Measurements from ENCODE around the gene THBS1. TPM values are rescaled to one million over a fixed set of nuclear protein-coding genes. Genes with fewer than 3 reads are reported as not detected.

The THBS1 gene
- 332 to 367 TPM (median 337 TPM) in 3 replicates for total RNA-seq

DNA sequence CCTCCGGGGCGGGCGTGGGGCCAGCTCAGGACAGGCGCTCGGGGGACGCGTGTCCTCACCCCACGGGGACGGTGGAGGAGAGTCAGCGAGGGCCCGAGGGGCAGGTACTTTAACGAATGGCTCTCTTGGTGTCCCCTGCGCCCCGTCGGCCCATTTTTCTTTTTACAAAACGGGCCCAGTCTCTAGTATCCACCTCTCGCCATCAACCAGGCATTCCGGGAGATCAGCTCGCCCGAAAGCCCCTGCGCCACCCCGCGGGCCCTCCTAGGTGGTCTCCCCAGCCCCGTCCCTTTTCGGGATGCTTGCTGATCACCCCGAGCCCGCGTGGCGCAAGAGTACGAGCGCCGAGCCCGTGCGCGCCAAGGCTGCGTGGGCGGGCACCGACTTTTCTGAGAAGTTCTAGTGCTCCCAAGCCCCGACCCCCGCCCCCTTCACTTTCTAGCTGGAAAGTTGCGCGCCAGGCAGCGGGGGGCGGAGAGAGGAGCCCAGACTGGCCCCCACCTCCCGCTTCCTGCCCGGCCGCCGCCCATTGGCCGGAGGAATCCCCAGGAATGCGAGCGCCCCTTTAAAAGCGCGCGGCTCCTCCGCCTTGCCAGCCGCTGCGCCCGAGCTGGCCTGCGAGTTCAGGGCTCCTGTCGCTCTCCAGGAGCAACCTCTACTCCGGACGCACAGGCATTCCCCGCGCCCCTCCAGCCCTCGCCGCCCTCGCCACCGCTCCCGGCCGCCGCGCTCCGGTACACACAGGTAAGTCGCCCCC lies at the start of gene THBS1:
THBS1 (plus strand) TSS at position 595 of the 757 bp plus-strand sequence. CDS start 779 bp downstream, outside the sequence.
- DNase-seq (ENCODE audit: low spot score in 2 of 2, unreplicated experiment in 2 of 2), result peak; percentile 86 to 91
- peak; percentile 54 for TF ChIP-seq CTCF (IDR thresholded peaks at IDR 0.05; ENCODE audit: unreplicated experiment)
- Mint-ChIP-seq H3K4me1 (peaks cover 45% of the 10 kb centered on the region), H3K27me3 (ENCODE audit: low read depth) (no peaks in the 10 kb centered on the region), H3K27ac (peak within 1 kb of the TSS; percentile 99), H3K4me3 (peak within 1 kb of the TSS; percentile 81), H3K9me3 (no peaks in the 10 kb centered on the region), H3K36me3 (peaks cover 16% of the 10 kb centered on the region)

DNA sequence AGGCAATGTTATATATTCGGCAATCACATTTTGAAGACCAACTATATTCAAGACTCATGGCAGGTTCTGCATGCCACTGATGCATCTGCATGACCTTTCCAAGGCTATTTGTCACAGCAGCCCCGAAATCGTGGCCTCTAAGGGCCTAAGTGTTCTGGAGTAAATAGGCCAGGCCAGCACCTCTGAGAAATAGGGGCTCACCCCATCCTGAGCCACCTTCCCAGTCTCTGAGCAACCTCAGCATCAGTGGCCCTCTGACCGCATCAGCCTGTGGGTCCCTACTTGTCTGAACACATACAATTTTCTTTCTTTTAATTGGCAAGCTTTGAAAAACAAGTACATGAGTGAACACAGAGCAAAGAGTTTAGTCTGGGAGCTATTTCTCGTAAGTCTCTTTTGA lies 45.9 kb upstream of the THBS1 start:
- H3K36me3 Mint-ChIP-seq, result no peaks in the 10 kb centered on the region
- no peaks in the 10 kb centered on the region for H3K9me3 Mint-ChIP-seq
- no peak overlapping the region for H3K27ac Mint-ChIP-seq
- H3K4me3 Mint-ChIP-seq, result no peak overlapping the region
- peaks cover 9% of the 10 kb centered on the region for H3K4me1 Mint-ChIP-seq
- TF ChIP-seq CTCF (IDR thresholded peaks at IDR 0.05; ENCODE audit: unreplicated experiment), result no peak
- H3K27me3 Mint-ChIP-seq (ENCODE audit: low read depth), result no peaks in the 10 kb centered on the region
- no peak for DNase-seq (ENCODE audit: low spot score in 2 of 2, unreplicated experiment in 2 of 2)

DNA sequence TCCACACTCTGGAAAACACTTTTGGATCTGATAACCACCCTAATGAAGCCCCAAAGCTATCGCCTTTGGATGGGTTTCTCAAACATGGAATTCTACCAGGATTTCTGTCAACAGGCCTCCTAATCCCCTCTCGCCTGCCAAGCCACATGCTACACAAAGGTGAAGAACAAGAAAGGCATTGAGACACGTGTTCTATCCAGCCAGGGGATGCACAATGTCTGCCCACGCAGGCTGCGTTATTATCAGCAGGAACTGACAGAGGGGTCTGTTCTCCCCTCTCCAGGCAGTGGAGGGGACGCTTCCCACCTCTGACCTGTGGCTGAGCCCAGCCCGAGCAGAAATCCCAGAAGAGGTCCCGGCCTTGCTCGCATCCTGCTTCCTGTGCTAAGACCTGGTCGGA lies 45.4 kb upstream of the THBS1 start:
- no peak for DNase-seq (ENCODE audit: low spot score in 2 of 2, unreplicated experiment in 2 of 2)
- H3K27ac Mint-ChIP-seq, result no peak overlapping the region
- no peak for TF ChIP-seq CTCF (IDR thresholded peaks at IDR 0.05; ENCODE audit: unreplicated experiment)
- H3K36me3 Mint-ChIP-seq, result no peaks in the 10 kb centered on the region
- H3K4me3 Mint-ChIP-seq, result no peak overlapping the region
- H3K9me3 Mint-ChIP-seq, result no peaks in the 10 kb centered on the region
- no peaks in the 10 kb centered on the region for H3K27me3 Mint-ChIP-seq (ENCODE audit: low read depth)
- peaks cover 9% of the 10 kb centered on the region for H3K4me1 Mint-ChIP-seq

GRCh38 chr15:39538936-39539335 lies 41.9 kb upstream of the THBS1 start:
- H3K27me3 Mint-ChIP-seq (ENCODE audit: low read depth), result no peaks in the 10 kb centered on the region

DNA sequence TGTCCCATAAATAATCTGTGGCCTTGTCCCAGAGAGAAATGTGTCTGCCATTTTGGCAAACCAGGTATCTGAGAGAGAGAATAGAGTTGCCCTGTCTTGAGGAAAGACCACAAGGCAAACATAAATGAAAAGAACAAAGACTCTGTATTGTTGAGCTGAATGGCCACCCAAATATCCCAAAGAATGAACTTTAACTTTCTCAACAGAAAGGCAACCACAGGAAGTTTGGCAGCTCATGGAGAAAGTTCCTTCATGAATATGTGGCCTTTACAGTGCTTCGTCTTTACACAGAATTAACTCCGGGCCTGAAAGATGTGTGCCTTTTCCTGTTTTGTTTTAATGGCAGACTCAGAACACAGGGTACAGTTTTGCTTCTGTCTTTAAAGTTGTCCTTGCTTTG lies 41.4 kb upstream of the THBS1 start:
- Mint-ChIP-seq H3K9me3 (peaks cover 8% of the 10 kb centered on the region), H3K27me3 (ENCODE audit: low read depth) (no peaks in the 10 kb centered on the region), H3K36me3 (no peaks in the 10 kb centered on the region), H3K4me3 (no peak overlapping the region), H3K27ac (no peak overlapping the region), H3K4me1 (no peaks in the 10 kb centered on the region)
- no peak for DNase-seq (ENCODE audit: low spot score in 2 of 2, unreplicated experiment in 2 of 2)
- no peak for TF ChIP-seq CTCF (IDR thresholded peaks at IDR 0.05; ENCODE audit: unreplicated experiment)

More at GRCh38 chr15:39538936-39539335, 41.9 kb upstream of the THBS1 start:
- Mint-ChIP-seq H3K4me1 (peaks cover 3% of the 10 kb centered on the region), H3K27ac (no peak overlapping the region), H3K9me3 (peaks cover 8% of the 10 kb centered on the region), H3K4me3 (no peak overlapping the region), H3K36me3 (no peaks in the 10 kb centered on the region)
- no peak for DNase-seq (ENCODE audit: low spot score in 2 of 2, unreplicated experiment in 2 of 2)
- TF ChIP-seq CTCF (IDR thresholded peaks at IDR 0.05; ENCODE audit: unreplicated experiment), result no peak
